GM19468 (cell line): ENCODE data around the gene LTBR.

Experiments
- ATAC-seq: cut with Tn5 transposase; IDR thresholded peaks from one replicate; pipeline ENCODE4 v1.9.1; 2021; ENCODE audit warnings: mild to moderate bottlenecking, moderate library complexity, moderate number of reproducible peaks; ENCODE audit not compliant: unreplicated experiment; ENCODE audit errors: extremely low read depth

LTBR gene

GRCh38 chr12:6380141-6381121 lies 3.5 kb upstream of the LTBR start:
- ATAC-seq = no peak

GRCh38 chr12:6382371-6382770 lies 1.6 kb upstream of the LTBR start:
- ATAC-seq = no peak

- no peak for ATAC-seq
Observed at GRCh38 chr12:6382982-6383381, 980 bp upstream of the LTBR start.

- no peak for ATAC-seq
Observed at GRCh38 chr12:6384499-6385436, 806 bp downstream of the LTBR start.

- ATAC-seq = no peak
Observed at GRCh38 chr12:6386038-6386437, 2.1 kb downstream of the LTBR start.

GRCh38 chr12:6386491-6386890 lies 2.5 kb downstream of the LTBR start:
- ATAC-seq = no peak

- ATAC-seq = no peak
Observed at GRCh38 chr12:6387541-6387940, 3.6 kb downstream of the LTBR start.

- no peak for ATAC-seq
Observed at GRCh38 chr12:6390084-6390799, 6.3 kb downstream of the LTBR start.

- no peak for ATAC-seq
Observed at GRCh38 chr12:6391013-6391412, 7.1 kb downstream of the LTBR start.

GRCh38 chr12:6392504-6392903 lies 8.5 kb downstream of the LTBR start:
- no peak for ATAC-seq

GRCh38 chr12:6393109-6393508 lies 9.1 kb downstream of the LTBR start:
- no peak for ATAC-seq

- no peak for ATAC-seq
Observed at GRCh38 chr12:6394398-6394797, 10.4 kb downstream of the LTBR start.

- ATAC-seq = no peak
Observed at GRCh38 chr12:6396031-6396430, 12.1 kb downstream of the LTBR start.

GRCh38 chr12:6399884-6400644 lies 16.1 kb downstream of the LTBR start:
- ATAC-seq = no peak

GRCh38 chr12:6404390-6404789 lies 20.4 kb downstream of the LTBR start:
- no peak for ATAC-seq

- no peak for ATAC-seq
Observed at GRCh38 chr12:6405963-6406362, 22.0 kb downstream of the LTBR start.

GRCh38 chr12:6407236-6407954 lies 23.4 kb downstream of the LTBR start:
- ATAC-seq = no peak

- no peak for ATAC-seq
Observed at GRCh38 chr12:6416596-6416995, 32.6 kb downstream of the LTBR start.

GRCh38 chr12:6418796-6419195 lies 34.8 kb downstream of the LTBR start:
- no peak for ATAC-seq
